ENCODE results near the gene BCKDK. TPM values are rescaled to one million over a fixed set of nuclear protein-coding genes. Genes with fewer than 3 reads are reported as not detected.

The BCKDK gene
- total and polyA plus RNA-seq, 2 of the 13 experiments (the other 11 are each of a cell fraction or from before 2014, with no cell fraction given), result 24.9 to 42.6 TPM

GRCh38 chr16:31073142-31073969, 34.8 kb upstream of the BCKDK start (continued):
- TF ChIP-seq PPARG (CRISPR knock-in tag; conservative IDR thresholded peaks at IDR 0.05) (no peak), ZNF33B (CRISPR knock-in tag; IDR thresholded peaks at IDR 0.05) (0 out of 2 replicates have a peak, but pooled peaks have one; percentile 18), HINFP (CRISPR knock-in tag; IDR thresholded peaks at IDR 0.05; ENCODE audit: low read depth) (no peak; the same call in 1 of the 2 replicates), NFAT5 (CRISPR knock-in tag; IDR thresholded peaks at IDR 0.05) (peak; percentile 70), JUND (CRISPR knock-in tag; IDR thresholded peaks at IDR 0.05) (peak; percentile 35; the same call in 1 of the 2 replicates), GLI4 (CRISPR knock-in tag; IDR thresholded peaks at IDR 0.05; ENCODE audit: borderline replicate concordance) (no peak), HNRNPK (IDR thresholded peaks at IDR 0.05; ENCODE audit: low read depth, low read length, poor library complexity, severe bottlenecking) (peak; percentile 89), BHLHE40 (IDR thresholded peaks at IDR 0.05; ENCODE audit: low read length) (peak; percentile 25; the same call in 1 of the 2 replicates), KLF13 (CRISPR knock-in tag; IDR thresholded peaks at IDR 0.05) (0 out of 2 replicates have a peak, but pooled peaks have one; percentile 42), ARNT2 (CRISPR knock-in tag; IDR thresholded peaks at IDR 0.05; ENCODE audit: low read depth) (peak; percentile 30; the same call in 1 of the 2 replicates), E2F2 (CRISPR knock-in tag; IDR thresholded peaks at IDR 0.05; ENCODE audit: borderline replicate concordance) (peak; percentile 66; the same call in 1 of the 2 replicates), MNT (IDR thresholded peaks at IDR 0.05) (no peak), ZBTB42 (CRISPR knock-in tag; IDR thresholded peaks at IDR 0.05) (no peak; the same call in 1 of the 2 replicates), MTERF4 (CRISPR knock-in tag; IDR thresholded peaks at IDR 0.05) (peak; percentile 88), ZC3H4 (CRISPR knock-in tag; IDR thresholded peaks at IDR 0.05; ENCODE audit: borderline replicate concordance) (no peak), HDAC1 (CRISPR knock-in tag; IDR thresholded peaks at IDR 0.05) (peak; percentile 62; the same call in 1 of the 2 replicates)
